Measurements from ENCODE around the gene MRPL39. TPM values are rescaled to one million over a fixed set of nuclear protein-coding genes. Genes with fewer than 3 reads are reported as not detected.
A peak's percentile ranks its signal among the peaks of the same experiment; 100 is the strongest.

Gene MRPL39
- total RNA-seq, 1 experiment from 2014 or later: 21.2 TPM

GRCh38 chr21:25638660-25639550 lies 31.6 kb upstream of the MRPL39 start, which contains the start of gene JAM2:
TSS of gene JAM2 (plus strand) at chr21:25639258. CDS start at chr21:25639822, 564 bp downstream.
- Histone ChIP-seq H3F3A (ENCODE audit: insufficient read depth, low read depth) (no peaks in the 10 kb centered on the region), H3K9me2 (ENCODE audit: insufficient read depth) (no peaks in the 10 kb centered on the region), H3K4me1 (replicated peaks; ENCODE audit: insufficient read depth) (no peaks in the 10 kb centered on the region), H3K9me3 (ENCODE audit: insufficient read depth, low read depth) (no peaks in the 10 kb centered on the region), H3K27ac (no peak within 1 kb of the TSS), H3K36me3 (ENCODE audit: low read depth) (no peaks in the 10 kb centered on the region), H3K27me3 (ENCODE audit: insufficient read depth, low read depth) (no peaks in the 10 kb centered on the region), H2AFZ (no peak within 1 kb of the TSS), H3K4me3 (no peak within 1 kb of the TSS), H3K79me2 (ENCODE audit: low read depth) (no peaks in the 10 kb centered on the region), H4K20me1 (ENCODE audit: insufficient read depth) (no peaks in the 10 kb centered on the region), H3K4me2 (peak within 1 kb of the TSS; percentile 38; the same call in 1 of the 2 replicates)
- intact Hi-C loops (cut with micrococcal nuclease; ENCODE audit: unreplicated experiment): no loop called here
- TF ChIP-seq EZH2 (IDR thresholded peaks at IDR 0.05; ENCODE audit: low read depth) (no peak), CTCF (conservative IDR thresholded peaks at IDR 0.05) (no peak)
- CTCF ChIA-PET: no interaction called here
- no peak for DNase-seq
- POLR2A ChIA-PET (ENCODE audit: unreplicated experiment): no interaction called here
- no TSS peak for BruUV-seq (replicated peaks)

- BruUV-seq (replicated peaks): no TSS peak
- Histone ChIP-seq H2AFZ (no peak overlapping the region), H3K9me2 (ENCODE audit: insufficient read depth) (no peaks in the 10 kb centered on the region), H4K20me1 (ENCODE audit: insufficient read depth) (no peaks in the 10 kb centered on the region), H3K79me2 (ENCODE audit: low read depth) (no peaks in the 10 kb centered on the region), H3K4me3 (no peak overlapping the region), H3K4me1 (replicated peaks; ENCODE audit: insufficient read depth) (no peaks in the 10 kb centered on the region), H3K36me3 (ENCODE audit: low read depth) (no peaks in the 10 kb centered on the region), H3K4me2 (no peak overlapping the region), H3F3A (ENCODE audit: insufficient read depth, low read depth) (no peaks in the 10 kb centered on the region), H3K27ac (no peak overlapping the region), H3K9me3 (ENCODE audit: insufficient read depth, low read depth) (no peaks in the 10 kb centered on the region), H3K27me3 (ENCODE audit: insufficient read depth, low read depth) (no peaks in the 10 kb centered on the region)
- no peak for DNase-seq
- CTCF ChIA-PET: no interaction called here
- POLR2A ChIA-PET (ENCODE audit: unreplicated experiment): no interaction called here
- TF ChIP-seq EZH2 (IDR thresholded peaks at IDR 0.05; ENCODE audit: low read depth): no peak
- no peak for TF ChIP-seq CTCF (conservative IDR thresholded peaks at IDR 0.05)
- intact Hi-C loops (cut with micrococcal nuclease; ENCODE audit: unreplicated experiment): no loop called here
Measured at GRCh38 chr21:25637851-25638659, 30.8 kb upstream of the MRPL39 start.

GRCh38 chr21:25636727-25637126 lies 29.4 kb upstream of the MRPL39 start:
- no peaks in the 10 kb centered on the region for H3K27me3 ChIP-seq (ENCODE audit: insufficient read depth, low read depth)
- intact Hi-C loops (cut with micrococcal nuclease; ENCODE audit: unreplicated experiment): no loop called here
- H3K9me2 ChIP-seq (ENCODE audit: insufficient read depth): no peaks in the 10 kb centered on the region
- ChIA-PET POLR2A (ENCODE audit: unreplicated experiment) (no interaction called here), CTCF (no interaction called here)
- no peaks in the 10 kb centered on the region for H3K4me1 ChIP-seq (replicated peaks; ENCODE audit: insufficient read depth)
- TF ChIP-seq EZH2 (IDR thresholded peaks at IDR 0.05; ENCODE audit: low read depth): no peak
- no peak for TF ChIP-seq CTCF (conservative IDR thresholded peaks at IDR 0.05)
- BruUV-seq (replicated peaks): no TSS peak
- no peaks in the 10 kb centered on the region for H3K36me3 ChIP-seq (ENCODE audit: low read depth)
- H3K27ac ChIP-seq: no peak overlapping the region
- H2AFZ ChIP-seq: no peak overlapping the region
- no peak overlapping the region for H3K4me3 ChIP-seq
- H3K4me2 ChIP-seq: no peak overlapping the region
- H3K79me2 ChIP-seq (ENCODE audit: low read depth): no peaks in the 10 kb centered on the region
- no peaks in the 10 kb centered on the region for H3K9me3 ChIP-seq (ENCODE audit: insufficient read depth, low read depth)
- DNase-seq: no peak
- H4K20me1 ChIP-seq (ENCODE audit: insufficient read depth): no peaks in the 10 kb centered on the region
- H3F3A ChIP-seq (ENCODE audit: insufficient read depth, low read depth): no peaks in the 10 kb centered on the region

Data from PC-9 (cell line).